Measurements from ENCODE around the gene CAMP. TPM values are rescaled to one million over a fixed set of nuclear protein-coding genes. Genes with fewer than 3 reads are reported as not detected.
"Not testable (repeated sequence)": the region's sequence is repeated elsewhere in the genome, so short reads cannot be mapped to it uniquely, and the experiment has no call there.

Gene CAMP
- total RNA-seq, 2 donors from 2014 or later: not detected

DNA sequence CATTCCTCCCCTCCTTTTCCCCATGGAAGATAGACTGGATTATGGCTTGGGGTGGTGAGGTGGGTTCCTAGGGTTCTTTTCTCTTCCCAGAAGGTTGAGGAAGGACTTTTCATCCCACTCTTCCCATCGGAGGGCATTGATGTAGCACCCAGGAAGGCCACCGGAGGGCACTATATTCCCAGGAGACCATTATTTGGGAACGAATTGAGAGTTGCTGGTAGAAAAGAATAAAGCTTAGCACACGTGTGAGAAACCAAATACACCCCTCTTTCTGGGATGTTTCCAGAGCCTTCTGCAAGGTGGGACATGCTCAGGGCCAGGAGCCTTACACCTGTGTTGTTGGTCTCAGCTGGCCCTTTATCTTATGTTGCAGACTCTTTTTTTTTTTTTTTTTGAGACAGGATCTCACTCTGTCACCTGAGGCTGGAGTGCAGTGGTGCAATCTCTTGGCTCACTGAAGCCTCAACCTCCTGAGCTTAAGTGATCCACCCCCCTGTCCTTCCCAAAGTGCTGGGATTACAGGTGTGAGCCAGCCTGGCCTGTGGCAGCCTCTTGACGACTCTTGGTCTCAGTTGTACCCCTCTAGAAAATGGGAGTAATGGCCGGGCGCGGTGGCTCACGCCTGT is 28.7 kb upstream of the CAMP start:
- DNase-seq (ENCODE audit: low spot score): no peak
- Mint-ChIP-seq H3K4me3 (no peak overlapping the region), H3K4me1 (ENCODE audit: low read depth in 2 of 2) (no peaks in the 10 kb centered on the region), H3K27ac (no peak overlapping the region), H3K9me3 (no peaks in the 10 kb centered on the region), H3K36me3 (no peaks in the 10 kb centered on the region), H3K27me3 (no peaks in the 10 kb centered on the region)
- ATAC-seq: no peak

DNA sequence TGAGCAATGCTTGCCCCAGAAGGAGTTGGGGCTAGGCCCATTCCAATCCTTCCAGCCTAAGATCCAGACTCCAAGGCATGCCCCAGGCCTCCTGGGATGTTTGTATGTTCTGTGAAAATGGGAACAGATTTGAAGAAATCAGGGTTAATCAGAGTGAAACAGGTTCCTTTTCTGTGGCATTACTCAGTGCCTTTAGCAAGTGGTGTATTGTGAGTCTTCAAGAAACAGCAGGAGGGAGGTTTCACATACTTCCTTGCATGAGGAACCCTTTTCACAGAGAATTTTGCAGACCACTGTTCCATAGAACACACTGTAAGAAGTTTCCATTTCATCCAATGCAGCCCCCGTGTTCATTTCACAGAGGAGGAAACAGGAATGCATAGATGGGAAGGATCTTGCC is 26.7 kb upstream of the CAMP start:
- no peak overlapping the region for H3K27ac Mint-ChIP-seq
- H3K36me3 Mint-ChIP-seq: no peaks in the 10 kb centered on the region
- H3K27me3 Mint-ChIP-seq: no peaks in the 10 kb centered on the region
- ATAC-seq (no peak), DNase-seq (ENCODE audit: low spot score) (no peak)
- H3K4me3 Mint-ChIP-seq: no peak overlapping the region
- no peaks in the 10 kb centered on the region for H3K4me1 Mint-ChIP-seq (ENCODE audit: low read depth in 2 of 2)
- no peaks in the 10 kb centered on the region for H3K9me3 Mint-ChIP-seq

DNA sequence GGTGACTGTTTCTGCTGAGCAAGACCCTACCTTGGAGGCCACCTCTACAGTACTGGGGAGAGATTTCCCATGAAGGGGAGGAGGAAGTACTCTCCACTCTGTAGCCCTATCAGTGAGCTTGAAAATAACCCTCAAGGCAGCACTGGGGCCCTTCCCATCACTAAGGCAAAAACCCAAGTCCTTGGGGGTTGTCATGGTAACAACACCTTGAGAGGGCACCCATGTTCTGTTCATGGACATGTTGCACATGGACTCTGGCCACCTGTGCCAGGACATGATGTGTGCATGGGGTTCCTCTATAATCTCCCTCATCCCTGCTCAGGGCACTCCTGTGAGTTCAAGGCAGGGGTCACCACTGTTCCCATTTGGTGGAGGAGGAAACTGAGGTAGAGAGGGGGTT is 24.2 kb upstream of the CAMP start:
- Mint-ChIP-seq H3K27me3 (no peaks in the 10 kb centered on the region), H3K4me3 (no peak overlapping the region), H3K9me3 (no peaks in the 10 kb centered on the region), H3K36me3 (no peaks in the 10 kb centered on the region), H3K4me1 (ENCODE audit: low read depth in 2 of 2) (no peaks in the 10 kb centered on the region), H3K27ac (no peak overlapping the region)
- DNase-seq (ENCODE audit: low spot score) (no peak), ATAC-seq (no peak)

DNA sequence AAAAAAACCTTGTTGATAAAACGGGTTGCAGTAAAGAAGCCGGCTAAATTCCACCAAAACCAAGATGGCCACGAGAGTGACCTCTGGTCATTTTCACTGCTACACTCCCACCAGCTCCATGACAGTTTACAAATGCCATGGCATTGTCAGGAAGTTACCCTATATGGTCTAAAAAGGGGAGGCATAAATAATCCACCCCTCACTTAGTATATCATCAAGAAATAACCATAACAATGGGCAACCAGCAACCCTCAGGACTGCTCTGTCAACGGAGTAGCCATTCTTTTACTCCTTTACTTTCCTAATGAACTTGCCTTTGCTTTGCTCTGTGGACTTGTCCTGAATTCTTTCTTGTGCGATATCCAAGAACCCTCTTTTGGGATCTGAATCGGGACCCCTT is 20.7 kb upstream of the CAMP start:
- Mint-ChIP-seq H3K27me3 (no peaks in the 10 kb centered on the region), H3K27ac (no peak overlapping the region), H3K4me1 (ENCODE audit: low read depth in 2 of 2) (no peaks in the 10 kb centered on the region), H3K9me3 (no peaks in the 10 kb centered on the region), H3K4me3 (no peak overlapping the region), H3K36me3 (no peaks in the 10 kb centered on the region)
- DNase-seq (ENCODE audit: low spot score): no peak
- ATAC-seq: no peak

DNA sequence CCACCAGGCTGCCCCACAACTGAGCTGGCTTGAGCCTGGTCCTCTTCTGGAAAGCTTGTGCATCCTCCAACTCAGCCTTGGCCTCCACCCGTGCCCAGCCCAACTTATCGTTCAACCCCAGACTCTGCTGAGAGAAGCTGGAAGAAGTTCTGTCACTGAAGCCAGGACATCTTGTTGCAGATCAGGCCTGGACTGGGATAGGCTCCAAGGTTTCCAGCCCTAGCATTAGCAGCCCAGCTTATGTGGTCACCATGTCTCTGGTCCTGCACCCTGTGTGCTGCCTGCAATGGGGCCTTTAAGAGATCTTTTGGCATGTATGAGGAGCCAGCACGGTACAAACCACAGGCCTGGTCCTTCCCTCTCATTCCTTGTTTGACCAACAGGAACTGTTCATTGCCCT is 15.2 kb upstream of the CAMP start:
- no peaks in the 10 kb centered on the region for H3K4me1 Mint-ChIP-seq (ENCODE audit: low read depth in 2 of 2)
- no peaks in the 10 kb centered on the region for H3K36me3 Mint-ChIP-seq
- ATAC-seq: peak in 1 of 2 donors; percentile 43
- no peak overlapping the region for H3K27ac Mint-ChIP-seq
- no peak for DNase-seq (ENCODE audit: low spot score)
- no peaks in the 10 kb centered on the region for H3K9me3 Mint-ChIP-seq
- H3K27me3 Mint-ChIP-seq: no peaks in the 10 kb centered on the region
- H3K4me3 Mint-ChIP-seq: no peak overlapping the region

DNA sequence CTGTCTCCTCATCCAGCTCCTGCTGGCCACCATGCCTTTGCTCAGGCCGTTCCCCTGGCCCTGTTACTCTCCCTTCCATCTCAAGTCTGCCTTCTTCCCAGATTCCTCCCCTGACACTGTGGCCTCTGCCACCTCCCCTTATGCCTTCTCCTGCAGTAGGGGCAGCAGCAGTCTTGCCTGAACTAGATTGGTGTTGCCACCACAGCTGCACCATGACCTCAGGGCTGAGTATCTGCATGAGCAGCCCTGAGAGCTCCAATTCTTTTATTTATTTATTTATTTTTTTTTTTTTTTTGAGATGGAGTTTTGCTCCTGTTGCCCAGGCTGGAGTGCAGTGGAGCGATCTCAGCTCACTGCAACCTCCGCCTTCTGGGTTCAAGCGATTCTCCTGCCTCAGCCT is 13.8 kb upstream of the CAMP start:
- Mint-ChIP-seq H3K36me3 (no peaks in the 10 kb centered on the region), H3K4me1 (ENCODE audit: low read depth in 2 of 2) (no peaks in the 10 kb centered on the region), H3K4me3 (no peak overlapping the region), H3K27me3 (no peaks in the 10 kb centered on the region), H3K9me3 (no peaks in the 10 kb centered on the region), H3K27ac (no peak overlapping the region)
- ATAC-seq (peak in 1 of 2 donors; percentile 55), DNase-seq (ENCODE audit: low spot score) (no peak)

DNA sequence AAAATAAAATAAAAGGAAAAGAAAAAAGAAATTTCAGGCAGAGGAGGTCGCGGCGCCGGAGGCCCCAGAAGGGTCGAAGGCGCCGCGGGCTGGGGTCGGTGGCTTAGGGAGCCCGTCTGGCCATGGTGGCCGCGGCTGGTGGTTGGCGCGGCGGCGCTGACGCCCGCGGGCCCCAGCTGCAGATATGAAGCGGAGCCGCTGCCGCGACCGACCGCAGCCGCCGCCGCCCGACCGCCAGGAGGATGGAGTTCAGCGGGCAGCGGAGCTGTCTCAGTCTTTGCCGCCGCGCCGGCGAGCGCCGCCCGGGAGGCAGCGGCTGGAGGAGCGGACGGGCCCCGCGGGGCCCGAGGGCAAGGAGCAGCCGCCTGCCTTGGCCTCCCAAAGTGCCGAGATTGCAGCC is 12.8 kb upstream of the CAMP start:
- H3K27me3 Mint-ChIP-seq; DNase-seq (ENCODE audit: low spot score); H3K27ac Mint-ChIP-seq; H3K9me3 Mint-ChIP-seq; H3K36me3 Mint-ChIP-seq; H3K4me3 Mint-ChIP-seq; H3K4me1 Mint-ChIP-seq (ENCODE audit: low read depth in 2 of 2); ATAC-seq: not testable (repeated sequence)

DNA sequence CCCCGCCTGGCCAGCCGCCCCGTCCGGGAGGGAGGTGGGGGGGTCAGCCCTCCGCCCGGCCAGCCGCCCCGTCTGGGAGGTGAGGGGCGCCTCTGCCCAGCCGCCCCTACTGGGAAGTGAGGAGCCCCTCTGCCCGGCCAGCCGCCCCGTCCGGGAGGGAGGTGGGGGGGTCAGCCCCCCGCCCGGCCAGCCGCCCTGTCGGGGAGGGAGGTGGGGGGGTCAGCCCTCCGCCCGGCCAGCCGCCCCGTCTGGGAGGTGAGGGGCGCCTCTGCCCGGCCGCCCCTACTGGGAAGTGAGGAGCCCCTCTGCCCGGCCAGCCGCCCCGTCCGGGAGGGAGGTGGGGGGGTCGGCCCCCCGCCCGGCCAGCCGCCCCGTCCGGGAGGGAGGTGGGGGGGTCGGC is 11.5 kb upstream of the CAMP start:
- H3K27me3 Mint-ChIP-seq; H3K4me1 Mint-ChIP-seq (ENCODE audit: low read depth in 2 of 2): not testable (repeated sequence)

DNA sequence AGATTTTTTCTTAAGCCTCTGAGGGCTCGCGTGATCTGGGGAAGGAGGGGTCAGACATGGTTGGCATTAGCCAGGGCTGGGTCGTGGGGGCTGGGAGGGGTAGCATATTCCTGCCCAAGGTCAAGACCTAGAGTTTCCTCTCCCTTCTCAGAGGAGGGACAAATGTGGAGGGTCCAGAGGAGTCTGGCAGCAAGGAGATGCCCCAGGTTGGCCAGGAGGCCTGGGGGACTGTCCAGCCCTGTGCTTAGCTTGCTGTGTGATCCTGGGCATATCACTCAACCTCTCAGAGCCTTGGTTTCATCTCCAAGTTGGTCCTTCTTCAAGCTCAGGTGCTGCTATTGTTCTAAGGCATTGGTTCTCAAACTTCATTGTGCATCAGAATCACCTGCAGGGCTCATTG is 9.1 kb upstream of the CAMP start:
- Mint-ChIP-seq H3K36me3 (no peaks in the 10 kb centered on the region), H3K4me1 (ENCODE audit: low read depth in 2 of 2) (no peaks in the 10 kb centered on the region), H3K27ac (no peak overlapping the region), H3K4me3 (no peak overlapping the region), H3K27me3 (no peaks in the 10 kb centered on the region), H3K9me3 (no peaks in the 10 kb centered on the region)
- DNase-seq (ENCODE audit: low spot score) (no peak), ATAC-seq (no peak)

More for the DNA sequence above, 11.5 kb upstream of the CAMP start:
- not testable (repeated sequence) for H3K27ac Mint-ChIP-seq; H3K9me3 Mint-ChIP-seq; H3K4me3 Mint-ChIP-seq; ATAC-seq; DNase-seq (ENCODE audit: low spot score); H3K36me3 Mint-ChIP-seq

DNA sequence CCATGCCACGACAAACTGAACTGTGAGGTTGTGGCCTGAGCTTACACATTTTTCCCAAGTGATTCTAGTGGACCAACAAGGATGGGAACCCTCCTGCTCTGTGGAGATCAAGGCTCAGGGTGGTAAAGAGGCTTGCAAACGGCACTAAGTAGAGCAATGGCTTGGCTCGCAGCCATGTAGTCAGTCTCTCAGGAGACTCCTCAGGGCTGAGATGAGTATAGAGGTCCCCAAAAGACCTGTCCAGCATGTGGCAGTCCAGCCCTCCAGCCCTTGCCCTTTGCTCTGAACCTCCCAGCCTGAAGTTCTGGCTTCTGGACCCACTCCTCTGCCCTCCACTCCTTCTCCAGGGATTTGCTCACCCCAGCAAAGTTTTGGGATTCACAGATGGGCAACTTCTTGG is 8.3 kb upstream of the CAMP start:
- no peaks in the 10 kb centered on the region for H3K27me3 Mint-ChIP-seq
- H3K4me1 Mint-ChIP-seq (ENCODE audit: low read depth in 2 of 2): no peaks in the 10 kb centered on the region
- no peaks in the 10 kb centered on the region for H3K9me3 Mint-ChIP-seq
- ATAC-seq: peak in 1 of 2 donors; percentile 18
- H3K27ac Mint-ChIP-seq: no peak overlapping the region
- no peak for DNase-seq (ENCODE audit: low spot score)
- H3K36me3 Mint-ChIP-seq: no peaks in the 10 kb centered on the region
- no peak overlapping the region for H3K4me3 Mint-ChIP-seq

DNA sequence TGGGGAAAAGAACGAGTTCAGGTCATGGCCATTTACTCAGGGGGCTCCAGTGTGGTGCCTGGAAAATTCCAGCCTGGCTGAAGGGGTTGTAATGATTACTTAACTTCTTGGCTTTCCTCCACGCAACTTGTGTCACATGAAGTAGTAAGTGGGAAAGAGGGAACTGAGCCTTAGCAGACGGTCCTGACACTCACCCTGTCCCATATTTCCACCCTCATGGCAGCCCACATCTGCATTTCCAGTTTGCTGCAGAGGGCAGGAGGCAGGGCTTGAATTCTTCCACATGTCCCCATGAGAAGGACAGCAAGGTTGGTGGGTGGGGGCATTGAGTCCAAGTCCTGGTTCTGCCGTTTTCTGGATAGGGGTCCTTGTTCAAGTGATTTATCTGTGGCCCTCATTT is 7.8 kb upstream of the CAMP start:
- DNase-seq (ENCODE audit: low spot score): no peak
- no peak for ATAC-seq
- Mint-ChIP-seq H3K4me3 (no peak overlapping the region), H3K27me3 (no peaks in the 10 kb centered on the region), H3K9me3 (no peaks in the 10 kb centered on the region), H3K4me1 (ENCODE audit: low read depth in 2 of 2) (no peaks in the 10 kb centered on the region), H3K36me3 (no peaks in the 10 kb centered on the region), H3K27ac (no peak overlapping the region)

DNA sequence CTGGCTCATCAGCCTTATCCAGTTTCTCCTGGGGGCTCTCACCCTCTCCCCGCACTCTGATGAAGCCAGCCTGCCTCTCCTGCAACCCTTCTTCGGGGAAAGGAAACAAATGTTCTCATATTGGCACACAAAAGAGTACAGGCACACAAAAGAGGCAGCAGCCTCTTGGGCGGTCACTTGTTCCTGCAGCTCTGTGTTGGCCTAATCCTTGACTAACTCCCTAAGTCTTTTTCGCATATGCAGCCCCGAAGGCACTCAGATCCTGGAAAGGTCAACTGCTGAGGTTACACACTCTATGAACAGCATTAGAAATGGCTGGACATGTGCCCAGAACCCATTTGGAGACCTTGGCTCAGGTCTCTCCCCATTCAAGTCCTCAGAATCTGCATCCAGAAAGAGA is 7.4 kb upstream of the CAMP start:
- no peaks in the 10 kb centered on the region for H3K36me3 Mint-ChIP-seq
- ATAC-seq: no peak
- no peaks in the 10 kb centered on the region for H3K4me1 Mint-ChIP-seq (ENCODE audit: low read depth in 2 of 2)
- no peak overlapping the region for H3K27ac Mint-ChIP-seq
- H3K9me3 Mint-ChIP-seq: no peaks in the 10 kb centered on the region
- no peak overlapping the region for H3K4me3 Mint-ChIP-seq
- H3K27me3 Mint-ChIP-seq: no peaks in the 10 kb centered on the region
- DNase-seq (ENCODE audit: low spot score): no peak

DNA sequence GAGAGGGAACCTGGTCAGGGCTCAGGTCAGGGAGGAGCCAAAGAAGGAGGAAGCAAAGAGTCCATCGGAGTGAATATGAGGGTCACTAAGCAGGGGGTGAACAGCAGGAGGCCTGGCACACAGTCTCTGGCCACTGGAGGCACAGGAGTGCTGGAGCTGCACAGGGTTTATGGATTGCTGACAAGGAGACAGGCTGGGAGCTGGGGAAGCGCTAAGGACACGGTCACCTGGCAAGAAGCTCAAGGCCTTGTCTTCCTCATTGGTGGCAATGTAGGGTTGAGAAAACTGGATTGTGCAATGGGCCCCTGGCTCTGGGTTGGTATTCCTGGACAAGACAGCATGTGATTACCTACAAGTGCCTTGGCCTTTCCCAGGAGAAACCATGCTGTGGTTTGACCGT is 5.8 kb upstream of the CAMP start:
- no peak for DNase-seq (ENCODE audit: low spot score)
- H3K4me1 Mint-ChIP-seq (ENCODE audit: low read depth in 2 of 2): peaks cover 0 to 3% of the 10 kb centered on the region in 2 donors
- no peaks in the 10 kb centered on the region for H3K27me3 Mint-ChIP-seq
- H3K36me3 Mint-ChIP-seq: no peaks in the 10 kb centered on the region
- no peak for ATAC-seq
- no peaks in the 10 kb centered on the region for H3K9me3 Mint-ChIP-seq
- no peak overlapping the region for H3K27ac Mint-ChIP-seq
- no peak overlapping the region for H3K4me3 Mint-ChIP-seq

DNA sequence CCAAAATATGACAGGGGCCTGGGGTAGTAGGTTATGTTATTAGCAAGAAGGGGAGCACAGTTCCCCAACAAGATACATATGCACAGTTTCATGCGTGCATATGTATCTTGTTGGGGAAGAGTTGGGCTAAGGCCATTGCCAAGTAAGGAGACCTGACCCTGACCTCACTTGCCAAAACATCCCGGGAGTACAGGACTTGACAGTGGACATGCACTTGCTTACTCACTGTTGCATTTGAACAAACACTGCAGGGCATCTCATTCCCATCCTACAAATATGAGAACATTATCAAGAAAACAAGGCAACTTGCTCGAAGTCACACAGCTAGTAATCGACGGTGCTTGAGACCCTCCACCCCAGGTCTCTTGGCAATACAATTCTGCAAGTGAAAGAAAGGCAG is 4.8 kb upstream of the CAMP start:
- Mint-ChIP-seq H3K4me1 (ENCODE audit: low read depth in 2 of 2) (peaks cover 0 to 5% of the 10 kb centered on the region in 2 donors), H3K36me3 (no peaks in the 10 kb centered on the region), H3K4me3 (no peak overlapping the region), H3K27me3 (no peaks in the 10 kb centered on the region), H3K27ac (no peak overlapping the region), H3K9me3 (no peaks in the 10 kb centered on the region)
- ATAC-seq (no peak), DNase-seq (ENCODE audit: low spot score) (no peak)

DNA sequence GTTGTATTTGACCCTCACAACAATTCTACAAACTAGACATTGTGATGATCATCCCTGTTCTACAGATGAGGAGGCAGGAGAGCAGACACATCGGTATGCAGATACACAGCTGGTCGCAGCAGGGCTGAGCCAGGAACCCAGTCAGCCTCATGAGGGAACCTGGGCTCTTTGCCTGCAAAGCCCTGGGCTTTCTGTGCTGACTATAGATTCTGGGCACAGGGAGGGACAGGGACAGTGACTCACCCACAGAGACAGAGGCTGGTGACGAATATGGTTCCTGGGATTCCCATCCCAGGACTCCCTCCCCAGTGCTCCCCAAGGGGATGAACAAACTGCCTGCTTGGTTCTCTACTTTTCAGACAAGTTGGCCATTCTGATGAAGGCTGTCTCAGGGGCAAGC is 3.8 kb upstream of the CAMP start:
- H3K4me1 Mint-ChIP-seq (ENCODE audit: low read depth in 2 of 2): peaks cover 4 to 5% of the 10 kb centered on the region in 2 donors
- H3K9me3 Mint-ChIP-seq: no peaks in the 10 kb centered on the region
- H3K27me3 Mint-ChIP-seq: no peaks in the 10 kb centered on the region
- H3K4me3 Mint-ChIP-seq: no peak overlapping the region
- H3K36me3 Mint-ChIP-seq: no peaks in the 10 kb centered on the region
- DNase-seq (ENCODE audit: low spot score) (no peak), ATAC-seq (no peak)
- no peak overlapping the region for H3K27ac Mint-ChIP-seq

All from natural killer cell treated with Interleukin-12 subunit alpha and Interleukin-12 subunit beta and Interleukin-15 and Interleukin-18, amount 100 ng/mL, for 72 hours (primary cell).